Mesothelial cell of epicardium (in vitro differentiated cells): ENCODE results near the gene NOS3. TPM values are rescaled to one million over a fixed set of nuclear protein-coding genes. Genes with fewer than 3 reads are reported as not detected.

Experiments
- DNase-seq, 2 experiments: peaks; one replicate each; pipeline ENCODE4 v3.0.0; 2021; ENCODE audit warnings: low spot score in 2 of 2; ENCODE audit not compliant: unreplicated experiment in 2 of 2
- H3K27ac Mint-ChIP-seq: 2 replicates; pipeline ENCODE4 v1.8.0; 2021; ENCODE audit warnings: mixed read lengths
- H3K27me3 Mint-ChIP-seq: 2 replicates; pipeline ENCODE4 v1.8.0; 2021; ENCODE audit warnings: low read depth, mixed read lengths
- H3K36me3 Mint-ChIP-seq: 2 replicates; pipeline ENCODE4 v1.8.0; 2021; ENCODE audit warnings: mixed read lengths
- H3K4me1 Mint-ChIP-seq: 2 replicates; pipeline ENCODE4 v1.8.0; 2021; ENCODE audit warnings: mixed read lengths
- H3K4me3 Mint-ChIP-seq: 2 replicates; pipeline ENCODE4 v1.8.0; 2021; ENCODE audit warnings: mild to moderate bottlenecking, moderate library complexity, mixed read lengths
- H3K9me3 Mint-ChIP-seq: 2 replicates; pipeline ENCODE4 v1.8.0; 2021; ENCODE audit warnings: mixed read lengths
- total RNA-seq: library from RNA; stranded (reverse); gene quantifications from 3 replicates; pipeline ENCODE4 v1.2.1, GENCODE V29; 2021
- TF ChIP-seq, protein P1 (sequence below): fragments of 200-600 bp; sonication (generic); IDR thresholded peaks from one replicate; pipeline ENCODE4 v1.5.0; 2021; ENCODE audit warnings: antibody characterized with exemption; ENCODE audit not compliant: unreplicated experiment

The NOS3 gene
- total RNA-seq, 1 donor from 2014 or later: 6.0 TPM

GRCh38 chr7:150951181-150951520 lies 39.7 kb upstream of the NOS3 start:
- Mint-ChIP-seq H3K27me3 (no peaks in the 10 kb centered on the region), H3K9me3 (no peaks in the 10 kb centered on the region), H3K4me1 (peaks cover 47% of the 10 kb centered on the region), H3K36me3 (no peaks in the 10 kb centered on the region), H3K4me3 (no peak overlapping the region), H3K27ac (no peak overlapping the region)
- TF ChIP-seq, protein P1, sequence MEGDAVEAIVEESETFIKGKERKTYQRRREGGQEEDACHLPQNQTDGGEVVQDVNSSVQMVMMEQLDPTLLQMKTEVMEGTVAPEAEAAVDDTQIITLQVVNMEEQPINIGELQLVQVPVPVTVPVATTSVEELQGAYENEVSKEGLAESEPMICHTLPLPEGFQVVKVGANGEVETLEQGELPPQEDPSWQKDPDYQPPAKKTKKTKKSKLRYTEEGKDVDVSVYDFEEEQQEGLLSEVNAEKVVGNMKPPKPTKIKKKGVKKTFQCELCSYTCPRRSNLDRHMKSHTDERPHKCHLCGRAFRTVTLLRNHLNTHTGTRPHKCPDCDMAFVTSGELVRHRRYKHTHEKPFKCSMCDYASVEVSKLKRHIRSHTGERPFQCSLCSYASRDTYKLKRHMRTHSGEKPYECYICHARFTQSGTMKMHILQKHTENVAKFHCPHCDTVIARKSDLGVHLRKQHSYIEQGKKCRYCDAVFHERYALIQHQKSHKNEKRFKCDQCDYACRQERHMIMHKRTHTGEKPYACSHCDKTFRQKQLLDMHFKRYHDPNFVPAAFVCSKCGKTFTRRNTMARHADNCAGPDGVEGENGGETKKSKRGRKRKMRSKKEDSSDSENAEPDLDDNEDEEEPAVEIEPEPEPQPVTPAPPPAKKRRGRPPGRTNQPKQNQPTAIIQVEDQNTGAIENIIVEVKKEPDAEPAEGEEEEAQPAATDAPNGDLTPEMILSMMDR: no peak
- peak in 1 of 2 experiments; percentile 10 for DNase-seq

- no peaks in the 10 kb centered on the region for H3K9me3 Mint-ChIP-seq
- TF ChIP-seq, protein P1: no peak
- peaks cover 46% of the 10 kb centered on the region for H3K4me1 Mint-ChIP-seq
- no peak overlapping the region for H3K4me3 Mint-ChIP-seq
- DNase-seq: peak in 1 of 2 experiments; percentile 7
- H3K36me3 Mint-ChIP-seq: no peaks in the 10 kb centered on the region
- no peaks in the 10 kb centered on the region for H3K27me3 Mint-ChIP-seq
- H3K27ac Mint-ChIP-seq: no peak overlapping the region
These were observed 39.3 kb upstream of the NOS3 start for GRCh38 chr7:150951521-150951920.

GRCh38 chr7:150952331-150953050 lies 38.3 kb upstream of the NOS3 start:
- Mint-ChIP-seq H3K27ac (no peak overlapping the region), H3K27me3 (no peaks in the 10 kb centered on the region), H3K4me3 (no peak overlapping the region), H3K4me1 (peaks cover 42% of the 10 kb centered on the region), H3K36me3 (no peaks in the 10 kb centered on the region), H3K9me3 (no peaks in the 10 kb centered on the region)
- TF ChIP-seq, protein P1: no peak
- no peak for DNase-seq

DNA sequence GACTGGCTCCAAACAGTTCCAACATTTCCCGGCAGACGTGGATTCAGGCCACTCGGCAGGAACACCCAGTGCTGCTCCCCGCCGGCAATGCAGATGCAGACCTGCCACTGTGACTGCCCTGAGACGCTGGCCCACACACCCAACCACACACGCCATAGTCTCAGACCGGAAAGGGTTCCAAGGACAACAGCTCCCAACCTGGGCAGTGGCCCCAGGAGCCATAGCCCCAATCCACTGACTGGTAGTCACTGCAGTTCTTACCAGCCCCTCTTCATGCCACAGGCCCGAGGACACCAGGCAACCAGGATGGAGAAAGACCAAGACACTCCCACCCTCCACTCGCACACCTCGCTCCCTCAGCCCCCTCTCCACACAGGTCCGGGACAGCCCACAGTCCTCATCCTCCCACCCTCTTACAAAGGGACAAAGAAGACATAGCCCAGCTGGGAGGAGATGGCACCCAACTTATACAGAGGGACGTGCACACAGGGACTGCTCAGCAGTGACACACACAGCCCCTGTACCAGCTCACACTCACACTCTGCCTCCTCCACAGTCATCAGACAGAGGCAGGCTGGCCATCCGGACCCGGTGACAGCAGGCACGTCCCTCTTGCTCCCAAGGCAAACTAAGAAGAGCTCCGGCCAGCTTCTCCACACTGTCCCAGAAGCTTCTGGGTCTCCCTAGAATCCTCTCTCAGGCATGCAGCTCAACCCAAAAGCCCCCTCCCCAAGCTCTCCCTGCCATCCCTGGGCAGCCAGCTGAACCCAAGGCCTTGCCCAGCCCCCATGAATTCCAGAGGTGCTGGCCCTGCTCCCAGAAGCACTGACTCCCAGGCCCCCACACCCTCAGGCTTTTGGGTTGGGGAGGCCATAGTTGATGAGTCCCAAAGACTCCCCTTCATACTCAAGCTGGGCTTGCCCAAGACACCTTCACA lies 37.5 kb upstream of the NOS3 start:
- Mint-ChIP-seq H3K27me3 (no peaks in the 10 kb centered on the region), H3K4me3 (no peak overlapping the region), H3K36me3 (no peaks in the 10 kb centered on the region), H3K27ac (no peak overlapping the region), H3K4me1 (peaks cover 39% of the 10 kb centered on the region), H3K9me3 (no peaks in the 10 kb centered on the region)
- no peak for DNase-seq
- TF ChIP-seq, protein P1: no peak

DNA sequence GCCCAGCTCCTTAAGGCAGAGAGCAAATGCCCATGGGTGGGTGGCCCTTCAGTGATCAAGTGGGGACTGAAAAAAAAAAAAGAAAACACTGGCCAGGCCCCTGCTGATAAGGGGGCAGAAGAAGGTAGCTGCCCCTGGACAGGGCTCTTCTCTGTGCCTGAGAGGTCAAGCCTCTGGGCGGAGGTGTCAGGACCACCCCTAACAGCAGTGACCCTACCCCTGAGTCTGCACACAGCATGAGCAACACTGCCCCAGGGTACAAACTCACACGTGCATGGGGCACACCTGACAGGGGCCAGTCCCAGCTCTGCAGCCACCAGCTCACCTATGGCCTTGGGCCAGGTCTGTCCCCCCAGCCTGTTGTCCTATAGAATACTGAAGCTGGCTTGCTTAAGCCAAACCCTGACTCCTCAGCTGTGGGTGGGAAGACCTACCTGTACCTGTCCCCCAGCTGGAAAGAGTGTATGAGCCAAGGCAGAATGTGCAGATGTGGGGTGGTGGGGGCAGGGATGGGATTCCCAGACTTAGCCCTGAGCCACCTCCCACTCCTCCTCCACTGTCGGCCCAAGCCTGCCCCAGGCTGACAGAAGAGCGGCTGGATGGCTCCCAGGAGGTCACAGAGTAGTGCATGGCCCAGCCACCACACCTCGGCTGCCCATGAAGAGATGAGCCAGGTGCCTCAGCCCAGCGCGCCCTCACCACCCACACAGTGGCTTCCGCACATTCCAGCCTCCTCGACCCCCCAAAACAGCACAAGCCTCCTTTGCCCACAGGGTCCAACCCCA lies 36.4 kb upstream of the NOS3 start:
- Mint-ChIP-seq H3K27me3 (no peaks in the 10 kb centered on the region), H3K4me1 (peaks cover 31% of the 10 kb centered on the region), H3K9me3 (no peaks in the 10 kb centered on the region), H3K36me3 (no peaks in the 10 kb centered on the region), H3K27ac (peak overlapping the region; percentile 43), H3K4me3 (peak overlapping the region; percentile 55)
- no peak for DNase-seq
- TF ChIP-seq, protein P1: no peak
